ENCODE results near the gene PIK3CG.
"Not testable (repeated sequence)": the region's sequence is repeated elsewhere in the genome, so short reads cannot be mapped to it uniquely, and the experiment has no call there.

PIK3CG gene

DNA sequence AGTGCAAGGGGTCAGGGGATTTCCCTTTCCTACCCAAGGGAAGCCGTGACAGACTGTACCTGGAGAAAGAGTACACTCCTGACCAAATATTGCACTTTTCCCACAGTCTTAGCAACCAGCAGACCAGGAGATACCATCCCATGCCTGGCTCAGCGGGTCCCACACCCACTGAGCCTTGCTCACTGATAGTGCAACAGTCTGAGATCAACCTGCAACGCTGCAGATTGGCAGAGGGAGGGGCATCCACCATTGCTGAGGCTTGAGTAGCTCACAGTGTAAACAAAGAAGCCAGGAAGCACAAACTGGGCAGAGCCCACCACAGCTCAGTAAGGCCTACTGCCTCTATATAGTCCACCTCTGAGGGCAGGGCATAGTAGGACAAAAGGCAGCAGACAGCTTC lies 53.9 kb downstream of the PIK3CG start:
- Histone ChIP-seq H3K27me3 (ENCODE audit: control insufficient read depth in 1 of 2, insufficient read depth in 2 of 2, low read length in 2 of 2) (no peaks in the 10 kb centered on the region), H3K4me3 (ENCODE audit: low read depth in 1 of 2, low read length in 2 of 2) (no peak overlapping the region), H3K9me3 (ENCODE audit: low read length) (no peaks in the 10 kb centered on the region), H3K9ac (ENCODE audit: low read length) (no peak overlapping the region), H3K4me1 (ENCODE audit: insufficient read depth, low read length) (no peaks in the 10 kb centered on the region), H3K36me3 (ENCODE audit: insufficient read depth, low read length) (no peaks in the 10 kb centered on the region), H3K27ac (ENCODE audit: low read depth, low read length) (no peak overlapping the region)

DNA sequence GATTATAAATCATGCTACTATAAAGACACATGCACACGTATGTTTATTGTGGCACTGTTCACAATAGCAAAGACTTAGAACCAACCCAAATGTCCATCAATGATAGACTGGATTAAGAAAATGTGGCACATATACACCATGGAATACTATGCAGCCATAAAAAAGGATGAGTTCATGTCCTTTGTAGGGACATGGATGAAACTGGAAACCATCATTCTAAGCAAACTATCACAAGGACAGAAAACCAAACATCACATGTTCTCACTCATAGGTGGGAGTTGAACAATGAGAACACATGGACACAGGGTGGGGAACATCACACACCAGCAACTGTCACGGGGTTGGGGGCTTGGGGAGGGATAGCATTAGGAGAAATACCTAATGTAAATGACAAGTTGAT lies 59.4 kb downstream of the PIK3CG start:
- not testable (repeated sequence) for H3K27me3 ChIP-seq (ENCODE audit: control insufficient read depth in 1 of 2, insufficient read depth in 2 of 2, low read length in 2 of 2); H3K36me3 ChIP-seq (ENCODE audit: insufficient read depth, low read length); H3K4me3 ChIP-seq (ENCODE audit: low read depth in 1 of 2, low read length in 2 of 2); H3K9me3 ChIP-seq (ENCODE audit: low read length); H3K9ac ChIP-seq (ENCODE audit: low read length); H3K4me1 ChIP-seq (ENCODE audit: insufficient read depth, low read length); H3K27ac ChIP-seq (ENCODE audit: low read depth, low read length)

DNA sequence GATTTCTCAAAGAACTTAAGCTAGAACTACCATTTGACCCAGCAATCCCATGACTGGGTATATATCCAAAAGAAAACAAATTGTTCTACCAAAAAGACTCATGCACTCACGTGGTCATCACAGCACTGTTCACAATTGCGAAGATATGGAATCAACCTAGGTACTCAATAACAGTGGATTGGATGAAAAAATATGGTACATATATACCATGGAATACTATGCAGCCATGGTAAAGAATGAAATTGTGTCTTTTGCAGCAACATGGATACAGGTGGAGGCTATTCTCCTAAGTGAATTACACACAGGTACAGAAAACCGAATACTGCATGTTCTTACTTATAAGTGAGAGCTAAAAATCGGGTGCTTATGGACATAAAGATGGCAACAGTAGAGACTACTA lies 61.8 kb downstream of the PIK3CG start:
- Histone ChIP-seq H3K36me3 (ENCODE audit: insufficient read depth, low read length) (no peaks in the 10 kb centered on the region), H3K9me3 (ENCODE audit: low read length) (no peaks in the 10 kb centered on the region), H3K27ac (ENCODE audit: low read depth, low read length) (no peak overlapping the region), H3K27me3 (ENCODE audit: control insufficient read depth in 1 of 2, insufficient read depth in 2 of 2, low read length in 2 of 2) (no peaks in the 10 kb centered on the region), H3K9ac (ENCODE audit: low read length) (no peak overlapping the region), H3K4me1 (ENCODE audit: insufficient read depth, low read length) (no peaks in the 10 kb centered on the region), H3K4me3 (ENCODE audit: low read depth in 1 of 2, low read length in 2 of 2) (no peak overlapping the region)

GRCh38 chr7:106927536-106927935 lies 62.5 kb downstream of the PIK3CG start:
- H3K36me3 ChIP-seq (ENCODE audit: insufficient read depth, low read length) = no peaks in the 10 kb centered on the region

DNA sequence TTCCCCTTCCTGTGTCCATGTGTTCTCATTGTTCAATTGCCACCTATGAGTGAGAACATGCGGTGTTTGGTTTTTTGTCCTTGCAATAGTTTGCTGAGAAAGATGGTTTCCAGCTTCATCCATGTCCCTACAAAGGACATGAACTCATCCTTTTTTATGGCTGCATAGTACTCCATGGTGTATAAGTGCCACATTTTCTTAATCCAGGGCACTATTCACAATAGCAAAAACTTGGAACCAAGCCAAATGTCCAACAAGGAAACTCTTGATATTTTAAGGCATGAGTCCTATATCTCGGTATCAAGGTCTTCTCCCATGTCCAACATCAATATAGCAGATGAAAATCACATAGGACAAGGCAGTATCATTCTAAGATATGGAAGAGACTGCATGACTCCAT lies 64.5 kb downstream of the PIK3CG start:
- not testable (repeated sequence) for H3K36me3 ChIP-seq (ENCODE audit: insufficient read depth, low read length); H3K9ac ChIP-seq (ENCODE audit: low read length); H3K4me3 ChIP-seq (ENCODE audit: low read depth in 1 of 2, low read length in 2 of 2); H3K27me3 ChIP-seq (ENCODE audit: control insufficient read depth in 1 of 2, insufficient read depth in 2 of 2, low read length in 2 of 2); H3K27ac ChIP-seq (ENCODE audit: low read depth, low read length); H3K9me3 ChIP-seq (ENCODE audit: low read length); H3K4me1 ChIP-seq (ENCODE audit: insufficient read depth, low read length)

More at GRCh38 chr7:106927536-106927935, 62.5 kb downstream of the PIK3CG start:
- H3K4me3 ChIP-seq (ENCODE audit: low read depth in 1 of 2, low read length in 2 of 2) = no peak overlapping the region
- no peak overlapping the region for H3K27ac ChIP-seq (ENCODE audit: low read depth, low read length)
- no peaks in the 10 kb centered on the region for H3K9me3 ChIP-seq (ENCODE audit: low read length)
- no peaks in the 10 kb centered on the region for H3K27me3 ChIP-seq (ENCODE audit: control insufficient read depth in 1 of 2, insufficient read depth in 2 of 2, low read length in 2 of 2)
- H3K9ac ChIP-seq (ENCODE audit: low read length) = no peak overlapping the region
- H3K4me1 ChIP-seq (ENCODE audit: insufficient read depth, low read length) = no peaks in the 10 kb centered on the region

DNA sequence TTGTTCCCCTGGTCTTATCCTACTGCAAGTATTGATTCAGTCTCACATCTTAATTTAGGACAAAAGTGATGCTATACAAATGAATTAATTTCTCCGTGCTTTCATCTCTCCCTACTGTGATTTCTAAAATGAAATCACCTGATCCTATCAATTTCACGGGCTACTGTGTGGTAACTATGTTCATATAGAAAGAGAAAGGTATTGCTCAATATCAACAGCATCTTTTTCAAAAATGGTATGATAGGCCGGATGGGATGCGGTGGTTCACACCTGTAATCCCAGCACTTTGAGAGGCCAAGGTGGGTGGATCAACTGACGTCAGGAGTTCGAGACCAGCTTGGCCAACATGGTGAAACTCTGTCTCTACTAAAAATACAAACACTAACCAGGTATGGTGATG lies 71.2 kb downstream of the PIK3CG start:
- H3K4me1 ChIP-seq (ENCODE audit: insufficient read depth, low read length) = no peaks in the 10 kb centered on the region
- H3K9me3 ChIP-seq (ENCODE audit: low read length) = no peaks in the 10 kb centered on the region
- H3K27ac ChIP-seq (ENCODE audit: low read depth, low read length) = no peak overlapping the region
- H3K4me3 ChIP-seq (ENCODE audit: low read depth in 1 of 2, low read length in 2 of 2) = no peak overlapping the region
- no peaks in the 10 kb centered on the region for H3K36me3 ChIP-seq (ENCODE audit: insufficient read depth, low read length)
- no peaks in the 10 kb centered on the region for H3K27me3 ChIP-seq (ENCODE audit: control insufficient read depth in 1 of 2, insufficient read depth in 2 of 2, low read length in 2 of 2)
- no peak overlapping the region for H3K9ac ChIP-seq (ENCODE audit: low read length)

DNA sequence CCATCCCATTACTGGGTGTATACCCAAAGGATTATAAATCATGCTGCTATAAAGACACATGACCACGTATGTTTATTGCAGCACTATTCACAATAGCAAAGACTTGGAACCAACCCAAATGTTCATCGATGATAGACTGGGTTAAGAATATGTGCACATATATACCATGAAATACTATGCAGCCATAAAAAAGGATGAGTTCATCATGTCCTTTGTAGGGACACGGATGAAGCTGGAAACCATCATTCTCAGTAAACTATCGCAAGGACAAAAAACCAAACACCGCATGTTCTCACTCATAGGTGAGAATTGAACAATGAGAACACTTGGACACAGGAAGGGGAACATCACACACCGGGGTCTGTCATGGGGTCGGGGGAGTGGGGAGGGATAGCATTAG lies 73.0 kb downstream of the PIK3CG start:
- H3K36me3 ChIP-seq (ENCODE audit: insufficient read depth, low read length); H3K4me3 ChIP-seq (ENCODE audit: low read depth in 1 of 2, low read length in 2 of 2); H3K4me1 ChIP-seq (ENCODE audit: insufficient read depth, low read length); H3K27me3 ChIP-seq (ENCODE audit: control insufficient read depth in 1 of 2, insufficient read depth in 2 of 2, low read length in 2 of 2); H3K9me3 ChIP-seq (ENCODE audit: low read length); H3K27ac ChIP-seq (ENCODE audit: low read depth, low read length); H3K9ac ChIP-seq (ENCODE audit: low read length): not testable (repeated sequence)

- Histone ChIP-seq H3K4me3 (ENCODE audit: low read depth in 1 of 2, low read length in 2 of 2) (no peak overlapping the region), H3K27ac (ENCODE audit: low read depth, low read length) (no peak overlapping the region), H3K27me3 (ENCODE audit: control insufficient read depth in 1 of 2, insufficient read depth in 2 of 2, low read length in 2 of 2) (no peaks in the 10 kb centered on the region), H3K9ac (ENCODE audit: low read length) (no peak overlapping the region), H3K4me1 (ENCODE audit: insufficient read depth, low read length) (no peaks in the 10 kb centered on the region), H3K9me3 (ENCODE audit: low read length) (no peaks in the 10 kb centered on the region), H3K36me3 (ENCODE audit: insufficient read depth, low read length) (no peaks in the 10 kb centered on the region)
Observed at GRCh38 chr7:106938803-106939202, 73.7 kb downstream of the PIK3CG start.

- H3K9ac ChIP-seq (ENCODE audit: low read length) = no peak overlapping the region
- no peaks in the 10 kb centered on the region for H3K27me3 ChIP-seq (ENCODE audit: control insufficient read depth in 1 of 2, insufficient read depth in 2 of 2, low read length in 2 of 2)
- no peak overlapping the region for H3K27ac ChIP-seq (ENCODE audit: low read depth, low read length)
- H3K36me3 ChIP-seq (ENCODE audit: insufficient read depth, low read length) = no peaks in the 10 kb centered on the region
- no peak overlapping the region for H3K4me3 ChIP-seq (ENCODE audit: low read depth in 1 of 2, low read length in 2 of 2)
- H3K9me3 ChIP-seq (ENCODE audit: low read length) = no peaks in the 10 kb centered on the region
- H3K4me1 ChIP-seq (ENCODE audit: insufficient read depth, low read length) = no peaks in the 10 kb centered on the region
Observed at GRCh38 chr7:106944035-106944665, 79.1 kb downstream of the PIK3CG start.

GRCh38 chr7:106947244-106947728 lies 82.2 kb downstream of the PIK3CG start:
- no peak overlapping the region for H3K9ac ChIP-seq (ENCODE audit: low read length)
- no peaks in the 10 kb centered on the region for H3K9me3 ChIP-seq (ENCODE audit: low read length)
- no peaks in the 10 kb centered on the region for H3K36me3 ChIP-seq (ENCODE audit: insufficient read depth, low read length)
- H3K27ac ChIP-seq (ENCODE audit: low read depth, low read length) = no peak overlapping the region
- no peak overlapping the region for H3K4me3 ChIP-seq (ENCODE audit: low read depth in 1 of 2, low read length in 2 of 2)
- peaks cover under 1% of the 10 kb centered on the region for H3K4me1 ChIP-seq (ENCODE audit: insufficient read depth, low read length)
- H3K27me3 ChIP-seq (ENCODE audit: control insufficient read depth in 1 of 2, insufficient read depth in 2 of 2, low read length in 2 of 2) = no peaks in the 10 kb centered on the region

- no peak overlapping the region for H3K9ac ChIP-seq (ENCODE audit: low read length)
- H3K9me3 ChIP-seq (ENCODE audit: low read length) = no peaks in the 10 kb centered on the region
- H3K27me3 ChIP-seq (ENCODE audit: control insufficient read depth in 1 of 2, insufficient read depth in 2 of 2, low read length in 2 of 2) = no peaks in the 10 kb centered on the region
- no peaks in the 10 kb centered on the region for H3K36me3 ChIP-seq (ENCODE audit: insufficient read depth, low read length)
- no peak overlapping the region for H3K27ac ChIP-seq (ENCODE audit: low read depth, low read length)
- no peak overlapping the region for H3K4me3 ChIP-seq (ENCODE audit: low read depth in 1 of 2, low read length in 2 of 2)
- peaks cover 3% of the 10 kb centered on the region for H3K4me1 ChIP-seq (ENCODE audit: insufficient read depth, low read length)
Observed at GRCh38 chr7:106952001-106952657, 87.0 kb downstream of the PIK3CG start.

- no peaks in the 10 kb centered on the region for H3K9me3 ChIP-seq (ENCODE audit: low read length)
- no peak overlapping the region for H3K27ac ChIP-seq (ENCODE audit: low read depth, low read length)
Observed at GRCh38 chr7:106952658-106953231, 87.7 kb downstream of the PIK3CG start.

More at GRCh38 chr7:106952658-106953231, 87.7 kb downstream of the PIK3CG start:
- no peaks in the 10 kb centered on the region for H3K27me3 ChIP-seq (ENCODE audit: control insufficient read depth in 1 of 2, insufficient read depth in 2 of 2, low read length in 2 of 2)
- H3K36me3 ChIP-seq (ENCODE audit: insufficient read depth, low read length) = no peaks in the 10 kb centered on the region
- H3K4me3 ChIP-seq (ENCODE audit: low read depth in 1 of 2, low read length in 2 of 2) = no peak overlapping the region
- no peak overlapping the region for H3K9ac ChIP-seq (ENCODE audit: low read length)
- H3K4me1 ChIP-seq (ENCODE audit: insufficient read depth, low read length) = peaks cover 3% of the 10 kb centered on the region

Measured in muscle layer of colon (tissue), 2 donors.